GM21528 (cell line): ENCODE data around the gene BBS9.
"Not testable (repeated sequence)": the region's sequence is repeated elsewhere in the genome, so short reads cannot be mapped to it uniquely, and the experiment has no call there.

Experiments used
- ATAC-seq: cut with Tn5 transposase; IDR thresholded peaks from one replicate; pipeline ENCODE4 v1.9.1; 2021; ENCODE audit warnings: mild to moderate bottlenecking, moderate library complexity; ENCODE audit not compliant: unreplicated experiment, low FRiP score

The BBS9 gene

GRCh38 chr7:33192695-33193291, 63.4 kb downstream of the BBS9 start:
- no peak for ATAC-seq

GRCh38 chr7:33193308-33193864, 64.0 kb downstream of the BBS9 start:
- no peak for ATAC-seq

GRCh38 chr7:33195264-33195663, 65.9 kb downstream of the BBS9 start:
- no peak for ATAC-seq

- ATAC-seq, result no peak
These were observed 66.9 kb downstream of the BBS9 start for GRCh38 chr7:33196221-33196620.

- ATAC-seq, result no peak
These were observed 70.9 kb downstream of the BBS9 start for GRCh38 chr7:33200282-33200681.

- ATAC-seq, result no peak
These were observed 72.5 kb downstream of the BBS9 start for GRCh38 chr7:33201821-33202220.

- no peak for ATAC-seq
These were observed 81.6 kb downstream of the BBS9 start for GRCh38 chr7:33210958-33211357.

- ATAC-seq, result no peak
These were observed 82.8 kb downstream of the BBS9 start for GRCh38 chr7:33212144-33212543.

GRCh38 chr7:33215992-33216391, 86.6 kb downstream of the BBS9 start:
- ATAC-seq, result no peak

GRCh38 chr7:33217595-33217994, 88.2 kb downstream of the BBS9 start:
- no peak for ATAC-seq

GRCh38 chr7:33218841-33219535, 89.6 kb downstream of the BBS9 start:
- ATAC-seq, result not testable (repeated sequence)

GRCh38 chr7:33220231-33220630, 90.9 kb downstream of the BBS9 start:
- no peak for ATAC-seq

GRCh38 chr7:33221390-33221789, 92.0 kb downstream of the BBS9 start:
- no peak for ATAC-seq

GRCh38 chr7:33232632-33233145, 103.3 kb downstream of the BBS9 start:
- ATAC-seq, result no peak

GRCh38 chr7:33233659-33234058, 104.3 kb downstream of the BBS9 start:
- ATAC-seq, result no peak

GRCh38 chr7:33237036-33237435, 107.7 kb downstream of the BBS9 start:
- no peak for ATAC-seq

GRCh38 chr7:33243319-33243881, 114.0 kb downstream of the BBS9 start:
- no peak for ATAC-seq

GRCh38 chr7:33248671-33249070, 119.3 kb downstream of the BBS9 start:
- no peak for ATAC-seq

- ATAC-seq, result no peak
These were observed 121.1 kb downstream of the BBS9 start for GRCh38 chr7:33250421-33250871.

GRCh38 chr7:33251301-33251700, 121.9 kb downstream of the BBS9 start:
- no peak for ATAC-seq

- no peak for ATAC-seq
These were observed 129.2 kb downstream of the BBS9 start for GRCh38 chr7:33258491-33258951.
